Fibroblast of lung (primary cell): ENCODE results near the gene EMILIN2. TPM values are rescaled to one million over a fixed set of nuclear protein-coding genes. Genes with fewer than 3 reads are reported as not detected.

Experiments
- DNase-seq, 2 donors: peaks; one replicate each; pipeline versions ENCODE4 v3.0.0 to v3.0.0-alpha.2; 2010; ENCODE audit warnings: low read depth in 2 of 2
- H2AFZ ChIP-seq: 2 replicates; pipeline ENCODE4 v1.5.1; 2012; ENCODE audit warnings: low read length, control low read depth, inconsistent platforms
- H3K27ac ChIP-seq: 2 replicates; pipeline ENCODE4 v1.5.1; 2011; ENCODE audit warnings: low read length, control low read depth; ENCODE audit not compliant: insufficient read depth
- H3K27me3 ChIP-seq: 2 replicates; pipeline ENCODE4 v1.5.1; 2011; ENCODE audit warnings: mild to moderate bottlenecking, low read length; ENCODE audit not compliant: control insufficient read depth, insufficient read depth
- H3K36me3 ChIP-seq: 2 replicates; pipeline ENCODE4 v1.5.1; 2011; ENCODE audit warnings: low read length; ENCODE audit not compliant: control insufficient read depth, insufficient read depth
- H3K4me1 ChIP-seq: 2 replicates; pipeline ENCODE4 v1.5.1; 2011; ENCODE audit warnings: low read length; ENCODE audit not compliant: control insufficient read depth, insufficient read depth; ENCODE audit errors: extremely low read depth
- H3K4me2 ChIP-seq: 2 replicates; pipeline ENCODE4 v1.5.1; 2011; ENCODE audit warnings: low read length, control low read depth; ENCODE audit not compliant: insufficient read depth; ENCODE audit errors: extremely low read depth
- H3K4me3 ChIP-seq, 4 experiments: fragments of 200-600 bp in 1 of 4; sonication (generic) in 1 of 4; replicated peaks in 1 of 4; 2 replicates each; pipeline ENCODE4 v1.5.1; 2011 to 2016; ENCODE audit warnings: low read length in 4 of 4, low read depth in 3 of 4, mild to moderate bottlenecking in 3 of 4, control low read depth in 2 of 4, inconsistent platforms in 1 of 4, mixed read lengths in 1 of 4; ENCODE audit not compliant: insufficient read depth in 1 of 4; ENCODE audit errors: control extremely low read depth in 1 of 4
- H3K79me2 ChIP-seq: 2 replicates; pipeline ENCODE4 v1.5.1; 2012; ENCODE audit warnings: mild to moderate bottlenecking, low read length, inconsistent platforms; ENCODE audit not compliant: control insufficient read depth, insufficient read depth
- H3K9ac ChIP-seq: 2 replicates; pipeline ENCODE4 v1.5.1; 2011; ENCODE audit warnings: mild to moderate bottlenecking, low read length, control low read depth; ENCODE audit not compliant: insufficient read depth
- H3K9me3 ChIP-seq: 2 replicates; pipeline ENCODE4 v1.5.1; 2012; ENCODE audit warnings: low read depth, low read length; ENCODE audit not compliant: control insufficient read depth, insufficient read depth
- H4K20me1 ChIP-seq: 2 replicates; pipeline ENCODE4 v1.5.1; 2011; ENCODE audit warnings: low read length; ENCODE audit not compliant: control insufficient read depth, insufficient read depth; ENCODE audit errors: extremely low read depth
- CTCF ChIP-seq, 2 donors: IDR thresholded peaks in 1 of 2; conservative IDR thresholded peaks in 1 of 2; 1 replicate in 1 of 2; 2 replicates in 1 of 2; pipeline ENCODE4 v1.5.1; 2011 to 2012; ENCODE audit warnings: low read length in 2 of 2, control low read depth in 1 of 2, inconsistent platforms in 1 of 2, low read depth in 1 of 2, mild to moderate bottlenecking in 1 of 2
- EZH2 ChIP-seq: IDR thresholded peaks from 2 replicates; pipeline ENCODE4 v1.5.1; 2012; ENCODE audit warnings: low read length, control low read depth, mild to moderate bottlenecking; ENCODE audit errors: missing control alignments
- polyA plus RNA-seq, 2 donors: library from polyadenylated mRNA; depleted of rRNA in 1 of 2; stranded (reverse) in 1 of 2; unstranded in 1 of 2; fragments of >200 nt; gene quantifications; 2 replicates each; pipeline ENCODE4 v1.2.1, GENCODE V29; 2011 to 2012; ENCODE audit warnings: missing spikeins in 1 of 2
- total RNA-seq: library from RNA; depleted of rRNA; stranded (reverse); fragments of >200 nt; gene quantifications from 2 replicates; pipeline ENCODE4 v1.2.1, GENCODE V29; 2014

Gene EMILIN2
- total and polyA plus RNA-seq, 2 donors (not counting 1 experiment from before 2014, with no cell fraction given) = 8.7 to 11.1 TPM

GRCh38 chr18:2895391-2895790, 48.6 kb downstream of the EMILIN2 start:
- DNase-seq = no peak
- Histone ChIP-seq H3K9me3 (no peaks in the 10 kb centered on the region), H3K36me3 (no peaks in the 10 kb centered on the region), H3K4me3 (no peak overlapping the region), H3K9ac (no peak overlapping the region), H3K79me2 (no peaks in the 10 kb centered on the region), H3K27me3 (no peaks in the 10 kb centered on the region), H3K4me2 (no peak overlapping the region), H3K4me1 (peaks cover 3% of the 10 kb centered on the region), H3K27ac (no peak overlapping the region), H2AFZ (no peak overlapping the region), H4K20me1 (no peaks in the 10 kb centered on the region)
- TF ChIP-seq CTCF (conservative IDR thresholded peaks at IDR 0.05 in 1 of 2, IDR thresholded peaks at IDR 0.05 in 1 of 2; ENCODE audit: low read depth in 1 of 2, low read length in 2 of 2) = no peak

GRCh38 chr18:2896990-2897389, 50.2 kb downstream of the EMILIN2 start:
- DNase-seq = no peak
- Histone ChIP-seq H3K36me3 (no peaks in the 10 kb centered on the region), H3K4me3 (no peak overlapping the region), H3K4me2 (no peak overlapping the region), H3K79me2 (no peaks in the 10 kb centered on the region), H3K27ac (no peak overlapping the region), H3K4me1 (peaks cover 7% of the 10 kb centered on the region), H2AFZ (no peak overlapping the region), H3K9ac (no peak overlapping the region), H3K9me3 (no peaks in the 10 kb centered on the region), H3K27me3 (no peaks in the 10 kb centered on the region), H4K20me1 (no peaks in the 10 kb centered on the region)
- TF ChIP-seq EZH2 = no peak
- TF ChIP-seq CTCF (conservative IDR thresholded peaks at IDR 0.05 in 1 of 2, IDR thresholded peaks at IDR 0.05 in 1 of 2; ENCODE audit: low read depth in 1 of 2, low read length in 2 of 2) = no peak

GRCh38 chr18:2897448-2898185, 50.8 kb downstream of the EMILIN2 start:
- Histone ChIP-seq H3K36me3 (no peaks in the 10 kb centered on the region), H3K4me3 (no peak overlapping the region), H3K27me3 (no peaks in the 10 kb centered on the region), H3K79me2 (no peaks in the 10 kb centered on the region), H4K20me1 (no peaks in the 10 kb centered on the region), H3K9ac (no peak overlapping the region), H3K4me2 (no peak overlapping the region), H3K27ac (no peak overlapping the region), H2AFZ (no peak overlapping the region), H3K4me1 (peaks cover 8% of the 10 kb centered on the region), H3K9me3 (no peaks in the 10 kb centered on the region)
- no peak for DNase-seq
- TF ChIP-seq EZH2 (no peak), CTCF (conservative IDR thresholded peaks at IDR 0.05 in 1 of 2, IDR thresholded peaks at IDR 0.05 in 1 of 2; ENCODE audit: low read depth in 1 of 2, low read length in 2 of 2) (no peak)
